ENCODE data around the gene AMER1. TPM values are rescaled to one million over a fixed set of nuclear protein-coding genes. Genes with fewer than 3 reads are reported as not detected.

AMER1 gene
- total and polyA plus RNA-seq, 10 of the 15 experiments (the other 5 are each of a cell fraction or from before 2014, with no cell fraction given) = 0.16 to 6.3 (median 4.2) TPM

DNA sequence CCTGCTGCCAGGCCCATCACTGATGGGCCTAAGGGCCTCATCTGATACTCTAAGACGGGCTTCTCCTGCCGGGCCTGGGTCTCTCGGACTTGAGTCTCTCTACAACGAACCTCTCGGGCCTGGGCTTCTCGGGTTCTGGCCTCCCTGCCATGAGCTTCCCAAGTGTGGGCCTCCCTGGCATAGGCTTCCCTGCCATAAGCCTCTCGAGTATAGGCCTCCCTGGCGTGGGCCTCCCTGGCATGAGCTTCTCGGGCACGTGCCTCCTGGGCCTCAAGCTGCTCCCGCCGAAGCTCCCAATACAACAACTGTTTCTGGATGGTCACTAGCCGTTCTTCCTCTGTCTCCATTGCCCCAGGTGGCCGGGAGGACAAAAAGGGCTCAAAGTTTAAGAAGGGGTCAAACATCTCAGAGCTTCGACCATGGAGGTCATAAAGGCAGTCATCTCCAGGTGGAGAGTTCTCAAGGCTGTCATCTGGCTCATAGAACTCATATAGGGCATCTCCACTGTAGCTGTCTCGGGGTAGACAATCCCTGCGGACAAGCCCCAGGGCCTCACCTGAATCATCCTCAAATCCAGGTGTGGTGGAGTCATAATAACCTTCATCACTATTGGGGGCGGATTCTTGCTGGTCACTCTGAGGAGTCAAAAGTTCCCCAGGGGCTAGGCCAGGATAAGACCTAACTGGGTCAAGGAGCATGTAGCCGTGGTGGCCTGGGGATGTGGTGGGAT, 14.1 kb downstream of the AMER1 start:
- no peak for FAIRE-seq
- SMC1A ChIA-PET (ENCODE audit: uncharacterized antibody, unreplicated experiment) = no interaction called here
- no peak for DNase-seq (ENCODE audit: low read depth, low spot score)

DNA sequence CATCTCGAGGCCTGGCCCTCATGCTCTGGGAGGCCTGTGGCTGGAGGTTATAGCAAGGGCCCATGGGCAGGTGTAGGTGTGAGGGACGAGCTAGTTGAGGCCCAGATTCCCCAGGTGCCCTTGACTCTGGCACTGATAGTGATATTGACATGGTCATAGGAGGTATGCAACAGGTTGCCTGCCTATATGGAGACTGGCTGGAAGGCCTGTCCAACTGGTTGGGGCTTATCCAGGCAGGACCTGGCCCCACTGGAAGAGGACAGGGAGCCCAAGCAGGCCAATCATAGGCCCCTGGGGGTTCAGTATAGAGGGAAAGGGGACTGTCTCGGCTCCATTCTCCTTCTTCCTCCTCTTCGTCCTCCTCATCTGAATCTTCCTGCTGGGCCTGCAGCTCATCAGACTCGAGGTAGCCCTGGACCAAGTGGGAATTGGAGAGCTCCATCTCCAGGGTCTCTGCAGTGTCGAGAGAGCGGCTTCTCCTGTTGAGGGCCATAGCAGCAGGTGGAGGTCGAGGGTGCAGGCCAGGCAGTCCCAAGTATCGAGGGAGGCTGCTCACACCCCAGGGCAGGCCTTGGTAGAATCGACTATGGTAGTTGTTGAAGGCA, 15.3 kb downstream of the AMER1 start:
- Histone ChIP-seq H3K9ac (ENCODE audit: control insufficient read depth, insufficient read depth, low read length) (no peak overlapping the region), H3K9me3 (replicated peaks; ENCODE audit: control insufficient read depth, insufficient read depth, low read length) (no peaks in the 10 kb centered on the region), H3K36me3 (ENCODE audit: control insufficient read depth in 2 of 2, insufficient read depth in 2 of 2, low read length in 1 of 2) (peaks cover 0 to 3% of the 10 kb centered on the region in 2 experiments; a peak in 3 of 4 replicates), H4K20me1 (ENCODE audit: control insufficient read depth, insufficient read depth) (no peaks in the 10 kb centered on the region), H3K4me3 (no peak overlapping the region), H3K27ac (ENCODE audit: control insufficient read depth, insufficient read depth) (no peak overlapping the region), H3K4me1 (ENCODE audit: control insufficient read depth, insufficient read depth, low read length) (no peaks in the 10 kb centered on the region), H3K27me3 (replicated peaks in 1 of 2; ENCODE audit: control insufficient read depth in 2 of 2, insufficient read depth in 2 of 2, low read length in 1 of 2) (no peaks in the 10 kb centered on the region), H3K79me2 (ENCODE audit: control insufficient read depth, insufficient read depth, low read length) (no peaks in the 10 kb centered on the region), H2AFZ (ENCODE audit: control insufficient read depth, low read depth, low read length) (no peak overlapping the region), H3K4me2 (ENCODE audit: control insufficient read depth, insufficient read depth) (no peak overlapping the region)
- WGBS (ENCODE audit: insufficient coverage, insufficient replicate concordance, low lambda C conversion rate, missing lambda C conversion rate) = 38% methylated on average over 10 of the region's 10 CpGs
- intact Hi-C loops (cut with micrococcal nuclease; ENCODE audit: unreplicated experiment) = no loop called here
- BruUV-seq (replicated peaks) = no TSS peak
- in situ Hi-C loops (cut with MboI) = no loop called here
- DNase-seq (ENCODE audit: low read depth, low spot score) (no peak), ATAC-seq (no peak), FAIRE-seq (no peak)
- ChIA-PET POLR2A (interaction anchor here (1.3 kb wide), 1 partner anchor 27 kb away, joined by 3 read pairs; no protein-coding TSS in a partner anchor), CTCF (no interaction called here), SMC1A (ENCODE audit: uncharacterized antibody, unreplicated experiment) (no interaction called here), RAD21 (ENCODE audit: unreplicated experiment) (no interaction called here)
- TF ChIP-seq, protein P1, sequence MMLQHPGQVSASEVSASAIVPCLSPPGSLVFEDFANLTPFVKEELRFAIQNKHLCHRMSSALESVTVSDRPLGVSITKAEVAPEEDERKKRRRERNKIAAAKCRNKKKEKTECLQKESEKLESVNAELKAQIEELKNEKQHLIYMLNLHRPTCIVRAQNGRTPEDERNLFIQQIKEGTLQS (IDR thresholded peaks at IDR 0.05; ENCODE audit: borderline replicate concordance, extremely low read depth, low read depth, low read length) = no peak
- no peak for TF ChIP-seq YBX1 (IDR thresholded peaks at IDR 0.05)
- no peak for TF ChIP-seq BRCA1 (IDR thresholded peaks at IDR 0.05; ENCODE audit: low read depth, low read length)
- TF ChIP-seq CREM (IDR thresholded peaks at IDR 0.05; ENCODE audit: low read depth) = no peak
- no peak for TF ChIP-seq ZNF622 (IDR thresholded peaks at IDR 0.05)
- TF ChIP-seq, protein P2, sequence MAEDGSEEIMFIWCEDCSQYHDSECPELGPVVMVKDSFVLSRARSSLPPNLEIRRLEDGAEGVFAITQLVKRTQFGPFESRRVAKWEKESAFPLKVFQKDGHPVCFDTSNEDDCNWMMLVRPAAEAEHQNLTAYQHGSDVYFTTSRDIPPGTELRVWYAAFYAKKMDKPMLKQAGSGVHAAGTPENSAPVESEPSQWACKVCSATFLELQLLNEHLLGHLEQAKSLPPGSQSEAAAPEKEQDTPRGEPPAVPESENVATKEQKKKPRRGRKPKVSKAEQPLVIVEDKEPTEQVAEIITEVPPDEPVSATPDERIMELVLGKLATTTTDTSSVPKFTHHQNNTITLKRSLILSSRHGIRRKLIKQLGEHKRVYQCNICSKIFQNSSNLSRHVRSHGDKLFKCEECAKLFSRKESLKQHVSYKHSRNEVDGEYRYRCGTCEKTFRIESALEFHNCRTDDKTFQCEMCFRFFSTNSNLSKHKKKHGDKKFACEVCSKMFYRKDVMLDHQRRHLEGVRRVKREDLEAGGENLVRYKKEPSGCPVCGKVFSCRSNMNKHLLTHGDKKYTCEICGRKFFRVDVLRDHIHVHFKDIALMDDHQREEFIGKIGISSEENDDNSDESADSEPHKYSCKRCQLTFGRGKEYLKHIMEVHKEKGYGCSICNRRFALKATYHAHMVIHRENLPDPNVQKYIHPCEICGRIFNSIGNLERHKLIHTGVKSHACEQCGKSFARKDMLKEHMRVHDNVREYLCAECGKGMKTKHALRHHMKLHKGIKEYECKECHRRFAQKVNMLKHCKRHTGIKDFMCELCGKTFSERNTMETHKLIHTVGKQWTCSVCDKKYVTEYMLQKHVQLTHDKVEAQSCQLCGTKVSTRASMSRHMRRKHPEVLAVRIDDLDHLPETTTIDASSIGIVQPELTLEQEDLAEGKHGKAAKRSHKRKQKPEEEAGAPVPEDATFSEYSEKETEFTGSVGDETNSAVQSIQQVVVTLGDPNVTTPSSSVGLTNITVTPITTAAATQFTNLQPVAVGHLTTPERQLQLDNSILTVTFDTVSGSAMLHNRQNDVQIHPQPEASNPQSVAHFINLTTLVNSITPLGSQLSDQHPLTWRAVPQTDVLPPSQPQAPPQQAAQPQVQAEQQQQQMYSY (CRISPR knock-in tag; IDR thresholded peaks at IDR 0.05) = no peak
- TF ChIP-seq HDGF (IDR thresholded peaks at IDR 0.05) = no peak
- no peak for TF ChIP-seq CHD2 (IDR thresholded peaks at IDR 0.05; ENCODE audit: borderline replicate concordance, low read depth, low read length)
- no peak for TF ChIP-seq NR2C2 (IDR thresholded peaks at IDR 0.05; ENCODE audit: borderline replicate concordance, control insufficient read depth, insufficient read length, low read depth)
- no peak for TF ChIP-seq ESRRA (IDR thresholded peaks at IDR 0.05; ENCODE audit: low read length)
- no peak for TF ChIP-seq STAT3 (IDR thresholded peaks at IDR 0.05; ENCODE audit: low read depth, low read length)
- TF ChIP-seq SPI1 (IDR thresholded peaks at IDR 0.05; ENCODE audit: borderline replicate concordance, insufficient read depth, low read depth, low read length) = no peak

More for the DNA sequence above, 14.1 kb downstream of the AMER1 start:
- H3K9ac ChIP-seq (ENCODE audit: control insufficient read depth, insufficient read depth, low read length) = no peak overlapping the region
- no peaks in the 10 kb centered on the region for H3K79me2 ChIP-seq (ENCODE audit: control insufficient read depth, insufficient read depth, low read length)
- RAD21 ChIA-PET (ENCODE audit: unreplicated experiment) = no interaction called here
- ATAC-seq = no peak
- in situ Hi-C loops (cut with MboI) (no loop called here), intact Hi-C loops (cut with micrococcal nuclease; ENCODE audit: unreplicated experiment) (no loop called here)
- TF ChIP-seq RAD51 (IDR thresholded peaks at IDR 0.05) = no peak
- TF ChIP-seq SUPT20H (IDR thresholded peaks at IDR 0.05; ENCODE audit: borderline replicate concordance, control insufficient read depth, low read depth, low read length) = no peak
- WGBS (ENCODE audit: insufficient coverage, insufficient replicate concordance, low lambda C conversion rate, missing lambda C conversion rate) = 51% methylated on average over 19 of the region's 19 CpGs
- H3K4me2 ChIP-seq (ENCODE audit: control insufficient read depth, insufficient read depth) = no peak overlapping the region
- H3K36me3 ChIP-seq (ENCODE audit: control insufficient read depth in 2 of 2, insufficient read depth in 2 of 2, low read length in 1 of 2) = peaks cover 0 to 3% of the 10 kb centered on the region in 2 experiments; a peak in 3 of 4 replicates
- CTCF ChIA-PET = no interaction called here
- no peaks in the 10 kb centered on the region for H3K9me3 ChIP-seq (replicated peaks; ENCODE audit: control insufficient read depth, insufficient read depth, low read length)
- H4K20me1 ChIP-seq (ENCODE audit: control insufficient read depth, insufficient read depth) = no peaks in the 10 kb centered on the region
- H3K27me3 ChIP-seq (replicated peaks in 1 of 2; ENCODE audit: control insufficient read depth in 2 of 2, insufficient read depth in 2 of 2, low read length in 1 of 2) = no peaks in the 10 kb centered on the region
- H2AFZ ChIP-seq (ENCODE audit: control insufficient read depth, low read depth, low read length) = no peak overlapping the region
- TSS peak; percentile 41 for BruUV-seq (replicated peaks)
- POLR2A ChIA-PET = interaction anchor here (1.3 kb wide), 1 partner anchor 28 kb away, joined by 3 read pairs; no protein-coding TSS in a partner anchor
- no peak overlapping the region for H3K4me3 ChIP-seq
- no peak overlapping the region for H3K27ac ChIP-seq (ENCODE audit: control insufficient read depth, insufficient read depth)
- H3K4me1 ChIP-seq (ENCODE audit: control insufficient read depth, insufficient read depth, low read length) = no peaks in the 10 kb centered on the region
